Measurements from ENCODE around the gene KATNAL1.
A peak's percentile ranks its signal among the peaks of the same experiment; 100 is the strongest.

KATNAL1 gene

DNA sequence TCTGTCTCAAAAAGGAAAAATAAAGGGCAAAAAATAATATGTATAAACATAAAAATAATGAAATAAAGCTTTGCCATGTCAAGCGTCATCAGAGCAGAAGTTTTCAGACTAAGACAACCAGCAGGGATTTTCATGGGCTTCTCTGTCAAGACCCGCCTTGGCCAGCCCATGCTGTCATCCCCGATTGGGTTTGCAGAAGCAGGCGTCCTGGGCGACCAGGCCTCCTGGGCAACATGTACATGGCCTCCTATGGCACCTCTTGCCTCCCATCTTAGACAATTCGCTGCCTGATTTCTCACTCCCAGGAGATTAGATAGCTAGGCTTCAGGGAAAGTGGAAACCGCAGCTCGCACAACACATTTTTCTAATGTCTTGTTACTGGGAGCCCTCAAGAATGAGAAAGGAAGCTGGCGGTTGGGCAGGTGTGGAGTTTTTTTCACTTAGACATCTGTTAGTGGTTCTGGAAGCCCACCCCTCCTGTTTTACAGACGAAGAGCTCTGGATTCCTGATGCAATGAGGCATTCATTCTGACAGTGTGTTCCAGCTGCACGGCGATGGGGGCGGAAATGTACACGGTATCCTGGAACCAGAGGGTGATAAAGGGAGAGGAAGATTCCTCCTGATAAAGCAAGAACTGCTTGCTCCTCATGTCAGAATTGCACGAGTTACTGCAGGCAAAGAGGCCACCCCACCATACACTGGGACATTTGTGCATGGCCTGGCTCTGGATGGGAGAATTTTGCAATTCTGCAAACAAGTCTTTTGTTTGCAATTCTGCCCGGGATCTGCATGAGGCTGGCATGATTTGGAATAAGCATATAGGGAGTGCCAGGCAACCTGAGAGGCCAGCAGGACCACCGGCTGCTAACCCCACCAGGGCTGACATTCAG is 47.4 kb upstream of the KATNAL1 start:
- H3K79me2 ChIP-seq (ENCODE audit: control insufficient read depth, low read length), result peaks cover 7% of the 10 kb centered on the region; the same call in 1 of the 2 replicates
- H3F3A ChIP-seq (ENCODE audit: control insufficient read depth, insufficient read depth), result peaks cover 44% of the 10 kb centered on the region
- H3K27ac ChIP-seq (ENCODE audit: low read depth, low read length), result peak overlapping the region; percentile 92
- H3K4me1 ChIP-seq (ENCODE audit: control insufficient read depth, low read length), result peaks cover 72% of the 10 kb centered on the region
- H3K4me2 ChIP-seq (ENCODE audit: low read length), result peak overlapping the region; percentile 94
- no peaks in the 10 kb centered on the region for H3K27me3 ChIP-seq (ENCODE audit: control insufficient read depth, low read length)
- no peaks in the 10 kb centered on the region for H3K9me2 ChIP-seq (replicated peaks; ENCODE audit: control insufficient read depth, low read length)
- no peaks in the 10 kb centered on the region for H4K20me1 ChIP-seq (ENCODE audit: control insufficient read depth, insufficient read depth, low read depth, low read length)
- H3K4me3 ChIP-seq (ENCODE audit: low read length), result peak overlapping the region; percentile 68
- peaks cover 67% of the 10 kb centered on the region for H3K36me3 ChIP-seq (ENCODE audit: control insufficient read depth, low read length)
- H3K9me3 ChIP-seq (ENCODE audit: control insufficient read depth, insufficient read depth, low read length), result peaks cover 12% of the 10 kb centered on the region; the same call in 1 of the 2 replicates
- TF ChIP-seq EZH2phosphoT487 (IDR thresholded peaks at IDR 0.05; ENCODE audit: borderline replicate concordance, low read length), result no peak
- TF ChIP-seq, protein P1, sequence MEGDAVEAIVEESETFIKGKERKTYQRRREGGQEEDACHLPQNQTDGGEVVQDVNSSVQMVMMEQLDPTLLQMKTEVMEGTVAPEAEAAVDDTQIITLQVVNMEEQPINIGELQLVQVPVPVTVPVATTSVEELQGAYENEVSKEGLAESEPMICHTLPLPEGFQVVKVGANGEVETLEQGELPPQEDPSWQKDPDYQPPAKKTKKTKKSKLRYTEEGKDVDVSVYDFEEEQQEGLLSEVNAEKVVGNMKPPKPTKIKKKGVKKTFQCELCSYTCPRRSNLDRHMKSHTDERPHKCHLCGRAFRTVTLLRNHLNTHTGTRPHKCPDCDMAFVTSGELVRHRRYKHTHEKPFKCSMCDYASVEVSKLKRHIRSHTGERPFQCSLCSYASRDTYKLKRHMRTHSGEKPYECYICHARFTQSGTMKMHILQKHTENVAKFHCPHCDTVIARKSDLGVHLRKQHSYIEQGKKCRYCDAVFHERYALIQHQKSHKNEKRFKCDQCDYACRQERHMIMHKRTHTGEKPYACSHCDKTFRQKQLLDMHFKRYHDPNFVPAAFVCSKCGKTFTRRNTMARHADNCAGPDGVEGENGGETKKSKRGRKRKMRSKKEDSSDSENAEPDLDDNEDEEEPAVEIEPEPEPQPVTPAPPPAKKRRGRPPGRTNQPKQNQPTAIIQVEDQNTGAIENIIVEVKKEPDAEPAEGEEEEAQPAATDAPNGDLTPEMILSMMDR (IDR thresholded peaks at IDR 0.05; ENCODE audit: low read depth, low read length, poor library complexity, severe bottlenecking), result no peak

DNA sequence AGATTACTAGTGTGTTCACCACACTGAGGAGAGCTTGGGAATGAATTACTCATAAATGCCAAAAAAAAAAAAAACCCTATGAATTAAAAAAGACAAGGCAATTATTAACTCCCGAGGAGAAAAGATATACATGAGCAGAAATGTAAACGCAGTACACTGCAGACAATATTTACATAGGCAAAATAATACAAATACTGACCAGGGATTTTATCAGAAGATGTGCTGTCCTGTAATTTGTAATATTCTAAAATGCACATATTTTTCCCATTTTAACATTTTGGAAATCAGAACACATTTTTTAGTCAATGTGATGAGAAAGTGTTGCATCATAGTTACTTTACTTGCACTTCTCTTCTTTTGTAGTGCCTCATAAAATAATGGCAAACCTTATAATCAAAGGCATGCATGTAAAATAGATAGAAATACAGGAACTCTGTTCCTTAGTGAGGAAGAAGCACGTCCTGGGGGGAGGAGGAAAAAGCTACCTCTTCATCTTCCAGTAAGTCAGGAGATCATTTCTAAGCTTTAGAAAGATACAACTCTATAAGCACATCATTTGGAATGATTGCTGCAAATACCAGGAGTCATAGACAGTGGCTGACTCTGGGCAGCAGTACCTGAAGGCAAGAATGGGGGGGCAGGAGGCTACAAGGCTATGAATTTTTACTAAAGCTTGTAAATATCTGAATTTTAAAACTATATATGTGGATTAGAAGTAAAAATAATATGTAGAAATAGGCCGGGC is 46.3 kb upstream of the KATNAL1 start:
- Histone ChIP-seq H3K27me3 (ENCODE audit: control insufficient read depth, low read length) (no peaks in the 10 kb centered on the region), H3K4me1 (ENCODE audit: control insufficient read depth, low read length) (peaks cover 67% of the 10 kb centered on the region), H4K20me1 (ENCODE audit: control insufficient read depth, insufficient read depth, low read depth, low read length) (no peaks in the 10 kb centered on the region), H3K4me3 (ENCODE audit: low read length) (peak overlapping the region; percentile 28; the same call in 1 of the 2 replicates), H3K4me2 (ENCODE audit: low read length) (no peak overlapping the region; the same call in 1 of the 2 replicates), H3K27ac (ENCODE audit: low read depth, low read length) (peak overlapping the region; percentile 92), H3K79me2 (ENCODE audit: control insufficient read depth, low read length) (peaks cover 7% of the 10 kb centered on the region; the same call in 1 of the 2 replicates), H3K9me2 (replicated peaks; ENCODE audit: control insufficient read depth, low read length) (no peaks in the 10 kb centered on the region), H3K36me3 (ENCODE audit: control insufficient read depth, low read length) (peaks cover 62% of the 10 kb centered on the region), H3F3A (ENCODE audit: control insufficient read depth, insufficient read depth) (peaks cover 35% of the 10 kb centered on the region), H3K9me3 (ENCODE audit: control insufficient read depth, insufficient read depth, low read length) (peaks cover 12% of the 10 kb centered on the region; the same call in 1 of the 2 replicates)
- TF ChIP-seq EZH2phosphoT487 (IDR thresholded peaks at IDR 0.05; ENCODE audit: borderline replicate concordance, low read length), result no peak

DNA sequence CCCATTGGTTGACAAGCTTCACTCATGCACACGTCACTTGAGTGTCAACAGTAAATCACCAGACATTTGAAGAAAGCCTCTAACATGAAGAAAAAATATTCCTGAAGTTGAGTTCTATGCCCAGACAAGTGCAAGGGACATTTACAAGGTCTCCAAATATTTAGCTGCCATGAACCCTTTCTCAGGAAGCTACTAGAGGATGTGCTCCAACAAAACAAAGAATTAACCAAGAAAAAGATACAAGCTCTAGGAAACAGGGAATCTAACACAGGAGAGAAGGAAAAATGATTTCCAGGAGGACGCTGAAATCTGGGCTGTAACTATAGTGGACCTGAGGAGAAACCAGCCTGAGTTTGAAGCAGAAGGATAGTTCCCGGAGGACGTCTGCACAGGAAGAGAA is 45.7 kb upstream of the KATNAL1 start:
- Histone ChIP-seq H3K27ac (ENCODE audit: low read depth, low read length) (peak overlapping the region; percentile 92), H3K9me3 (ENCODE audit: control insufficient read depth, insufficient read depth, low read length) (peaks cover 12% of the 10 kb centered on the region; the same call in 1 of the 2 replicates), H3K27me3 (ENCODE audit: control insufficient read depth, low read length) (no peaks in the 10 kb centered on the region), H4K20me1 (ENCODE audit: control insufficient read depth, insufficient read depth, low read depth, low read length) (no peaks in the 10 kb centered on the region), H3K4me2 (ENCODE audit: low read length) (peak overlapping the region; percentile 43), H3K36me3 (ENCODE audit: control insufficient read depth, low read length) (peaks cover 62% of the 10 kb centered on the region), H3K4me3 (ENCODE audit: low read length) (peak overlapping the region; percentile 28), H3K4me1 (ENCODE audit: control insufficient read depth, low read length) (peaks cover 67% of the 10 kb centered on the region), H3F3A (ENCODE audit: control insufficient read depth, insufficient read depth) (peaks cover 32% of the 10 kb centered on the region), H3K9me2 (replicated peaks; ENCODE audit: control insufficient read depth, low read length) (no peaks in the 10 kb centered on the region), H3K79me2 (ENCODE audit: control insufficient read depth, low read length) (peaks cover 7% of the 10 kb centered on the region; the same call in 1 of the 2 replicates)
- TF ChIP-seq, protein P1 (IDR thresholded peaks at IDR 0.05; ENCODE audit: low read depth, low read length, poor library complexity, severe bottlenecking), result no peak
- TF ChIP-seq EZH2phosphoT487 (IDR thresholded peaks at IDR 0.05; ENCODE audit: borderline replicate concordance, low read length), result no peak

Data from DOHH2 (cell line).